SU-DHL-6 (cell line): ENCODE results near the gene DSP.

Experiments used
- H2AFZ ChIP-seq: fragments of 200-600 bp; sonication (generic); 2 replicates; pipeline ENCODE4 v1.6.1; 2014; ENCODE audit warnings: low read depth, mild to moderate bottlenecking, moderate library complexity, mixed read lengths, antibody characterized with exemption, low read length; ENCODE audit not compliant: severe bottlenecking
- H3F3A ChIP-seq: fragments of 200-600 bp; shearing (Covaris generic); 2 replicates; pipeline ENCODE4 v1.6.0; 2016; ENCODE audit warnings: antibody characterized with exemption, mild to moderate bottlenecking; ENCODE audit not compliant: insufficient read depth
- H3K27ac ChIP-seq: fragments of 200-600 bp; sonication (generic); 2 replicates; pipeline ENCODE4 v1.5.1; 2016; ENCODE audit warnings: low read depth, mild to moderate bottlenecking, low read length, moderate library complexity, mixed read lengths
- H3K27me3 ChIP-seq: fragments of 200-600 bp; sonication (generic), shearing (Covaris generic); 2 replicates; pipeline ENCODE4 v1.6.0; 2014; ENCODE audit warnings: mild to moderate bottlenecking, low read length
- H3K36me3 ChIP-seq: fragments of 200-600 bp; sonication (generic); 2 replicates; pipeline ENCODE4 v1.6.1; 2014; ENCODE audit warnings: mild to moderate bottlenecking, low read length, mixed read lengths
- H3K4me2 ChIP-seq: fragments of 300-600, 200-600 bp; shearing (Covaris generic), sonication (generic); 2 replicates; pipeline ENCODE4 v1.6.0; 2014; ENCODE audit warnings: low read length, low read depth, mild to moderate bottlenecking; ENCODE audit not compliant: poor library complexity, severe bottlenecking
- H3K4me3 ChIP-seq: fragments of 200-600 bp; sonication (generic); 2 replicates; pipeline ENCODE4 v1.5.1; 2014; ENCODE audit warnings: antibody characterized with exemption, low read length, mild to moderate bottlenecking, mixed read lengths; ENCODE audit not compliant: insufficient read depth, poor library complexity, severe bottlenecking
- H3K79me2 ChIP-seq: fragments of 200-600 bp; sonication (generic); 2 replicates; pipeline ENCODE4 v1.6.1; 2014; ENCODE audit warnings: mild to moderate bottlenecking, low read length, moderate library complexity; ENCODE audit not compliant: insufficient read depth
- H3K9ac ChIP-seq: fragments of 200-600 bp; sonication (generic); 2 replicates; pipeline ENCODE4 v1.7.0; 2014; ENCODE audit warnings: mild to moderate bottlenecking, low read length
- H3K9me2 ChIP-seq: fragments of 200-600 bp; sonication (generic); replicated peaks from 2 replicates; pipeline ENCODE4 v1.6.1; 2014; ENCODE audit warnings: low read length; ENCODE audit not compliant: insufficient read depth
- H3K9me3 ChIP-seq: fragments of 200-600 bp; sonication (generic); 2 replicates; pipeline ENCODE4 v1.6.1; 2014; ENCODE audit warnings: low read length, mixed read lengths; ENCODE audit not compliant: insufficient read depth
- H4K20me1 ChIP-seq: fragments of 200-600 bp; sonication (generic); 2 replicates; pipeline ENCODE4 v1.6.1; 2014; ENCODE audit warnings: low read depth, mild to moderate bottlenecking, antibody characterized with exemption, low read length, moderate library complexity, mixed read lengths
- CTCF ChIP-seq: fragments of 200-600 bp; sonication (generic); IDR thresholded peaks from one replicate; pipeline ENCODE4 v1.5.1; 2017; ENCODE audit warnings: antibody characterized with exemption, mild to moderate bottlenecking, low read length, moderate library complexity; ENCODE audit not compliant: insufficient read depth, poor library complexity, severe bottlenecking
- EZH2phosphoT487 ChIP-seq: fragments of 200-600 bp; sonication (generic), shearing (Covaris generic); conservative IDR thresholded peaks from 2 replicates; pipeline ENCODE4 v1.6.1; 2018; ENCODE audit warnings: mild to moderate bottlenecking, antibody characterized with exemption, low read length, moderate library complexity, mixed read lengths

DSP gene

DNA sequence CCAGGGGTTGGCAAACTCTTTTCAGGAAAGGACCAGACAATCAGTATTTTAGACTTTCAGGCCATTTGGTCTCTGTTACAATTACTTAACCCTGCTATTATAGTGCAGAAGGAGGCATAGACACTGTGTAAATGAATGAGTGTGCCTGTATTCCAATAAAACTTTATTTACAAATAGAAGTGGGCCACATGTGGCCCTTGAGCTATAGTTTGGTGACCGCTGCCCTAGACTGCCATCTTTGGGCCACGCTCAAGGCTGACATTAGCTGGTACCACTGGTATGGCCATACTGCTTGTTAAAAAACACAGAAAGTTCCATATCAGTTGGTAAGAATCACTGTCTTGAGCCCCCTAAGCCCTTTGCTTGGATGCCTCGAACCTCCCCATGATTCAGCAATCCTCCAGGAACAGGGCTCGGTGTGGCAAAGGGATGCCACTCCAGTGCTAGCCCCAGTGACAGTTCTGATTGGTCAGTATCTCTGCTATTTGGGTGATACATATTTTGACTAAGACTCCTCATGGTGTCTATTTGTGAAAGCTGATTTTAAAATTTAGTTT lies 25.2 kb downstream of the DSP start:
- H3F3A ChIP-seq: no peaks in the 10 kb centered on the region
- no peaks in the 10 kb centered on the region for H3K9me2 ChIP-seq
- H3K4me3 ChIP-seq: no peak overlapping the region
- H3K79me2 ChIP-seq: no peaks in the 10 kb centered on the region
- H3K36me3 ChIP-seq: no peaks in the 10 kb centered on the region
- no peak overlapping the region for H3K4me2 ChIP-seq
- no peak overlapping the region for H3K9ac ChIP-seq
- H3K9me3 ChIP-seq: no peaks in the 10 kb centered on the region
- H3K27me3 ChIP-seq: no peaks in the 10 kb centered on the region
- TF ChIP-seq CTCF: no peak
- no peak overlapping the region for H3K27ac ChIP-seq
- H2AFZ ChIP-seq: no peak overlapping the region
- H4K20me1 ChIP-seq: no peaks in the 10 kb centered on the region

DNA sequence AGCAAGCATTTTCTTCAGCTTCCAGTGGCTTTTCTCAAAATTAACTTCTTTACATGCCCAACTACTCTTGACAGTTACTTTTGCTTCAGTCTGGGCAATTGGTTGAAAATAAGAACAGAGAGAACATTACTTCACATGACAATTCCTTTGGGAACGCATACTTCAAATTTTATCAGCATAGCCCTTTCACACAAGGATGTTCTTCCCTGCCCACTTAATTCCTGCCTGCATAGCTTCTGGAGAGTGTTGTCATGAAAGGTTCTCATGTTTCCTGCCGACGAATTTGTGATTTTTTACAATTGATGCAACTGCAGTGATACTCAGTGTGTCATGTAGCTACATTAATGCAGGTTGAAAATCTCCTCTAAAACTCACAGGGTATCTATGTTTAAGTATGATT lies 26.6 kb downstream of the DSP start:
- no peak for TF ChIP-seq CTCF
- no peak for TF ChIP-seq EZH2phosphoT487
- Histone ChIP-seq H2AFZ (no peak overlapping the region), H3K4me2 (no peak overlapping the region), H3K9me3 (no peaks in the 10 kb centered on the region), H3K9ac (no peak overlapping the region), H4K20me1 (no peaks in the 10 kb centered on the region), H3K27me3 (no peaks in the 10 kb centered on the region), H3K79me2 (no peaks in the 10 kb centered on the region), H3K4me3 (no peak overlapping the region), H3K27ac (no peak overlapping the region), H3K9me2 (no peaks in the 10 kb centered on the region), H3F3A (no peaks in the 10 kb centered on the region), H3K36me3 (no peaks in the 10 kb centered on the region)

DNA sequence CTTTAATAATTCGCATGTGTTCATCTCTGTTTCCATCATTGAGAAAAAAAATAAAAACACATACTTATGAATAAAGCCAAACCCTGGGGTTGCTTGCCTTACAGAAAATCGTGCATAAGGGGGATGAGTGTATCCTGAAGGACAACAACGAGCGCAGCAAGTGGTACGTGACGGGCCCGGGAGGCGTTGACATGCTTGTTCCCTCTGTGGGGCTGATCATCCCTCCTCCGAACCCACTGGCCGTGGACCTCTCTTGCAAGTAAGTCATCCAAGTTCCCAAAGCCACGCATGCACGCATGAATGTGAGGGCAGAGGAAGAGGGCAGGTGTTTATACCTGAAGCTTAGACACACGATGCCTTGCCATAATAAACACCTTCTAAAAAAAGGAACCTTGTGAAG lies 27.6 kb downstream of the DSP start:
- no peaks in the 10 kb centered on the region for H3F3A ChIP-seq
- no peak for TF ChIP-seq EZH2phosphoT487
- no peak for TF ChIP-seq CTCF
- no peaks in the 10 kb centered on the region for H3K9me3 ChIP-seq
- no peaks in the 10 kb centered on the region for H3K36me3 ChIP-seq
- H3K9ac ChIP-seq: no peak overlapping the region
- H3K4me2 ChIP-seq: no peak overlapping the region
- no peak overlapping the region for H3K4me3 ChIP-seq
- H4K20me1 ChIP-seq: no peaks in the 10 kb centered on the region
- no peaks in the 10 kb centered on the region for H3K27me3 ChIP-seq
- H3K79me2 ChIP-seq: no peaks in the 10 kb centered on the region
- no peaks in the 10 kb centered on the region for H3K9me2 ChIP-seq
- H3K27ac ChIP-seq: no peak overlapping the region
- H2AFZ ChIP-seq: no peak overlapping the region
